Activated CD8-positive, alpha-beta memory T cell treated with anti-CD3 and anti-CD28 coated beads for 24 hours (primary cell): Measurements from ENCODE around the gene LIMS2.
A peak's percentile ranks its signal among the peaks of the same experiment; 100 is the strongest.

Experiments used
- DNase-seq: peaks from one replicate; pipeline ENCODE4 v3.0.0-alpha.2; 2020

Gene LIMS2, protein sequence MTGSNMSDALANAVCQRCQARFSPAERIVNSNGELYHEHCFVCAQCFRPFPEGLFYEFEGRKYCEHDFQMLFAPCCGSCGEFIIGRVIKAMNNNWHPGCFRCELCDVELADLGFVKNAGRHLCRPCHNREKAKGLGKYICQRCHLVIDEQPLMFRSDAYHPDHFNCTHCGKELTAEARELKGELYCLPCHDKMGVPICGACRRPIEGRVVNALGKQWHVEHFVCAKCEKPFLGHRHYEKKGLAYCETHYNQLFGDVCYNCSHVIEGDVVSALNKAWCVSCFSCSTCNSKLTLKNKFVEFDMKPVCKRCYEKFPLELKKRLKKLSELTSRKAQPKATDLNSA

DNA sequence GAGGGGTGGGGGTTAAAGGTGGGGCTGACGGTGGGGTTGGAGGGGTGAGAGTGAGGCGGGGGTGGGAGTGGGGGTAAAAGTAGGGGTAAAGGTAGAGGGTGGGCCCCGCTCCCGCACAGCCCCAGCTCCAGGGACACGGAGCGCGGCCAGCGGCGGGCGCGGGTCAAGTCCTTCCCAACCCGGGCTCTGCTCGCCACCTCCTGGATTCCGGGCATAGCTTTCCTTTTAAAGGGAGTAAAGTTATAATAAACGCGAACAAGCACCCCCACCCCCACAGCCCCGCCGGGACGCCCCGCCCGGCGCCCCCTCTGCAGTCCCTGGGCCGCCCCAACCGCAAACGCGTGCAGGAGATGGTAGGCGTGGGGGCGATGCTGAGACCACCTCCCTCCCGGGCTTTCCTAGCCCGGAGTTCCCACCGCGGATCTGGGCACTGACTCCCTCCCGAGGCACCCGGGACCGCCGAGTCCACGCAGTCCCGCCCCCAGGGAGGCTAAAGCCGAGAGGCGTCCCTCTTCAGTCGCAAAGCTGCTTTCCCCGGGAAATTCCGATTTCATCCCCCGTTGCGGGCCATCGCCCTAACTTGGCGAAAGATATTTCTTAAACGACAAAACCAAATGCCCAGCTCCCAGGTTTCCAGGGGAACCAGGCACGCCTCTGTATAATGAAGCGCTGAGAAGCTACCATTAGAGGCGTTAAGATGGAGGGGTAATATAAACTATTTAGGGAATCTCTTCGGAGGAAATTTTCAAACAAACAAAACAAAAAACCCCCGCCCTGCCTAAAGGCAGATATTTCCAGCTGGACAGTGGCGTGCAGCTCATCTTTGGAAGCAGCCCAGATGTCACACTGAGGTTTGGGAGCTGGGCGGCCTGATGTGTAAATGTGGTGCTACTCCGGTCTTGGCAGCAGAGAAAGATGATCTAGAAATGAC is at the start of gene LIMS2:
TSS of gene LIMS2 (minus strand) at position 200 of the 931 bp plus-strand sequence. CDS start 506 bp downstream, outside the sequence.
- DNase-seq, result no peak

DNA sequence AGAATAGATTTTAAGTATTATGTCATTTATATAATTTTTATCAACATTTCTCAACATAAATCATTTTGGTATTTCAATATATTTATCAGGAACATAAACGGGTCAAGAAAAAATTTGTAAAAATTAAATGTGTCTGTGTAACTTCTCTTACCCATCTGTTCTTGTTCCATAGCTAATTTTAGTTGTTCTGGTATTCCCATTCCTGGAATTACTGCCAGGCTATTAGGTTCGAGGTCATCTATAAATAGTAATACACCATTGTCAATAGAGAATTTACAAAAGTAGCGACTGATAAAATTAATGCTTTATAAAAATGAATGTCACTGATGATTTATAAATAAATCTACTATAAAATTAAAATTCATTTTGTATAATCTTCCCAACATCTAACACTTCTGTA is 47.5 kb upstream of the LIMS2 start:
- no peak for DNase-seq

DNA sequence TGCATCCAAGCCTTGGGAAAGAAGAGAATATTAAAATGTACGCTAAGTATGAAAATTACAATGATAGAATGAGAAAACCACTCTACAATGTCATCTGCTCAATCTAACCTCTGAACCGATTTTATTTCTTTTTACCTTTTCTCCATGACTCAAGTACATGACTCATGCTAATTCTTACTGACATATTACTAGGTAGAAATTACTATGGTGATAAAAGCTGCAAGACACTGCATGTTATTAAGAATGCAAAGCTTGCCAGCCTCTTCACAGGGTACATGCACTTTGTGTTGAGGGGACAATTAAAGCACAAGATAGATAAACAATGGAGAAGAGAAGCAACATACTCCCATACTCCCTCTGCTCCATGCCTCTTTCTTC is 46.6 kb upstream of the LIMS2 start:
- no peak for DNase-seq

DNA sequence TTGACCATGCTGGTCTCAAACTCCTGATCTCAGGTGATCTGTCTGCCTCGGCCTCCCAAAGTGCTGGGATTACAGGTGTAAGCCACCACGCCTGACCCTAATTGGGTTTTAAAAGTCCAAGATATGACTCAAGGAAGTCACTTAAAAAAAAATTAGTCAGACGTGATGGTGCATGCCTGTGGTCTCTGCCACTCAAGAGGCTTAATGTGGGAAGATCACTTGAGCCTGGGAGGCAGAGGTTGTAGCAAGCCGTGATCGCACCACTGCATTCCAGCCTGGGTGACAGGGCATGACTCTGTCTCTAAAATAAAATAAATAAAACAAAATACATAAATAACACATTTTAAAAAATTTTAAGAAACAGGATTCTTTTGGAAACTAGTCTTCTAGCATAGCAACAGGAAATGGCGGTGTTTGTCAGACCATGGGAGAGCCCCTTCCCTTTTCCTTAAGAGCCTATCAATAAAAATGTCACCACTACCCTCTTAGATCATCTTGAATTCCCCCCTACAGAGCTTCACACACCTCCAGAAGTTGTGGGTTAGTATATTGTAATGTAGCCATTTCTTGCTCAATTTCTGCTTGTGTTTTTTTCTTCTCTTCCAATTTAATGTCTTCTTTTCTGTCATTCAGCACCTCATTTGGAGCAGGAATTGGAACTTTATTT is 46.1 kb upstream of the LIMS2 start:
- no peak for DNase-seq

DNA sequence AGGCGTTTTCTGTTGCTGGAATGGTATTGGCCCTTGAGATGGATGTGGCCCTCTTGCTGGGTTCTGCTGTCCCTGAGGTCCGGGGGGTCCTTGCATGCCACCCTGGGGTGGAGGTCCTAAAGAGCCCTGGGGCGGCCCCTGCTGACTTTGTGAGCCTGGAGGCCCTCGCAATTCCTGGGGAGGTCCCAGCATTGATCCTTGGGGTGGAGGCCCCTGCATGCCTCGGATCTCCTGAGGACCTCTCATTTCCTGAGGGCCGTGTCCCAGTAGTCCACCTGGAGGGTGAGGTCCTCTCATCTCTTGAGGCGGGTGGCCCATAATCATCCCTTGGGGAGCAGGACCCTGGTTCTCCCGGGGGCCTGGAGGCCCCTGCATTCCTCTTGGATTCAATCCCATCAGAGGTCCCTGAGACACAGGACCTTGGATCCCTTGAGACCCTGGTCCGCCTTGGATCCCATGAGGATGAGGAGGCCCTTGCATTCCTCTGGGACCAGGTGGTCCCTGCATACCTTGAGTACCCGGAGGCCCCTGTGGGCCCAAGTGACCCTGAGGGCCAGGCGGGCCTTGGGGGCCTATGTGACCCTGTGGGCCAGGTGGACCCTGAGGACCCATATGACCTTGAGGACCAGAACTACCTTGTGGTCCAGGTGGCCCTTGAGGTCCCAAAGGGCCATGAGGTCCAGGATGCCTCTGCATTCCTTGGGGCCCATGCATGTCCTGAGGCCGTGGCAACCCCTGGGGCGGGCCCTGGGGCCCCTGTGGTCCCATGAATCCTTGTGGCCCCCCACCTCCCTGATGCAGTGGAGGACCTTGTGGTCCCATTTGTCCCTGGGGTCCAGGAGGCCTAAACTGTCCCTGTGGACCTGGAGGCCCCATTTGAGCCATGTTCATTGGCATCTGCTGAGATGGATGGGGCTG is 44.2 kb upstream of the LIMS2 start:
- DNase-seq, result no peak

DNA sequence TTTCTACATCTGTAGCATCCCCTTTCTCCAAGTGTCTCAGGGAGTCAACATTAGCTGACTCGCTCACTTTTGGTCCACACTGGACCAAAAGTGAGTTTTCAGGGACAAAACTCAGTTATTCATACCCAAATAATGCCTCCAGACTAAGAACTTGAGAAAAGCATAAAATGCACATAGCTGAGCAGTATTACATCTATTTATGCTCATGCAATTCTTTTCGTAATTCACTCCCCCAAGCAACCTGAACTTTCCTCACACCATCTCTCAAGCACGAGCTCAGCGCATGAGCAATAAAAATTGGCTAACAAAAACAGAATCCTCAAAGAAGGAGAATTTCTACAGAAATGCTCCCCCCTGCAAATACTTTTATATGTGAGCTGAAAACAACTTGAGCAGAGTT is 42.9 kb upstream of the LIMS2 start:
- DNase-seq, result no peak

DNA sequence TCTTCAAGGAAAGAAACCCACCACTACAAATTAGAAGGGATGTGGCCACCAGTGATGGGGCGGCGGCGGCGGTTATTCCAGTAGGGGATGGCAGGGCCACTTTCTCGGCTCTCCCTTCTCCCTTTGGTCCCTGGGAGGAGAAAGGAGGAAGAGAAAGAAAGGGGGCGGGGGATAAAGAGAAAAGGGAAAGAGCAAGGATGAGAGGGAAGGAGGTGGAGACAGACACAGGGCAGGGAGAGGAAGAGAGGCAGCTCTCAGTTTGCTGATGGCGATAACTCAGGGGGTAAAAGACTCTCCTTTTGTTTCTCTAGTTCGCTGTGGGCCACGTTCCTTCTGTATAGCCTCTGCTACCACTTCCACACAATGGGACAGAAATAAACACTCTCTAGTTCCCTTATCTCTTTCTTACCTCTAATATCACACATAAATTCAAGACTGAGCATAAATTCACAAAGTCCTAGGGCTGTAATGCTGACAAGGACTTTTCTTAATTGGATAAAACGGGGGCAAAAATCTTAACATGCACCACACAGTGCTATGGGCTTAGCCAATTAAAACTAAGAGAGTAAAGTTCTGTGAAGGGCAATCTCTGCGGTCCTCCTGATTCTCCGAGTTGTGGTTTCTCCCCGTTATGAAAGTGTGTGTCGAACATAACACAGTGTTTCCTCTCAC is 40.6 kb upstream of the LIMS2 start:
- no peak for DNase-seq

DNA sequence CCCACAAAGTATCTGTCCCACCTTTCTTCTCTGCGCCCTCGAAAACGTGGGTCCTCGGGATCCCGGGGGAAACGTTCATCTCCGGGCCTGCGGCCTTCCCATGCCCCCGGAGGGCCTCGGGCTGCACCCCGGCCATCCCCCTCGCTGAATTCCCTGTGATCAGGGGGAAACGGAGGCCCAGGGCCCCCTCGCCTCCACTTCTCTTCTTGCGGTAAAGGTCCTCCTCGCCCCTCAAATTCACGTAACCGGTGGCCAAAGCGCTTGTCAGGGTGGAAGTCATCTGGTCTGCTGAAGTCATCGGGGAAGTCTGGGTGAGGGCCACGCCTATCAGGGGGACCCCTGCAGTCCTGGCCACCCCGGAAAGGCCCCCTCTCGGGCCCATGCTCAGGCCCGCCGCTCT is 38.2 kb upstream of the LIMS2 start:
- DNase-seq, result no peak

DNA sequence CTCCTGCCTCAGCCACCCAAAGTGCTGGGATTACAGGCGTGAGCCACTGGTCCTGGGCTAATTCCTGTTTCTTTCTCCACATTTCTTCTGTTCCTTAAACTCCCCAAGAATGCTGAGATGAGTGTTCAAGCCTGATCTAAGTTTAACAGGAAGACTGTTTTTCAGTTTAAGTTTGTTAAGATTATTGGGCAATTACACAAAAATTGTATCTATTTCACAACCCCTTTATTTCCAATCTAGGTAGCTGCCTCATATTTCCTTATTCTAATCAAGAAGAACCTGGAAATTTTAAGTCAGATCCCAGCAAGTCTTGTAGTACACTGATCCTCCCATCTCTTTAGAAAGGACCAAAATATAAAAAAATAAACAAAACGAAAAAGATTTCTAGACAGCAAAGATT is 37.7 kb upstream of the LIMS2 start:
- DNase-seq, result no peak

DNA sequence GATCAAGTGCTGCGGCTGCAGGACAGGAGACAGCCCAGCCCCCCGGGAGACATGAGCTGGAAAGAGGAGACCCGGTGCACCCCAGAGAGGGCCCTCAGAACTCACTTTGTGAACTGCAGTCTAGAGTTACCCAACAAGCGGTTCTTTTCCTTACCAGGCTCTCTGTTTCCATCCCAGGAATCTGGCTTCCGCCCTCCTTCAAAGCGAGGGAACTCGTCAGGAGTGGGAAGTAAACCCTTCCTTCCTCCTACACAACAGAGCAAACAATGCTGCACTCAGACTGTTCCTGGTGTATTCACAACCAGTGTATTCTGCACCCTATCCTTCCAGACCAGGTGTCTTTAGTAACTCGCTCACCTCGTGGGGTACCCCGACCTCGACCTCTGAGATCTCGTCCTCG is 34.0 kb upstream of the LIMS2 start:
- no peak for DNase-seq

DNA sequence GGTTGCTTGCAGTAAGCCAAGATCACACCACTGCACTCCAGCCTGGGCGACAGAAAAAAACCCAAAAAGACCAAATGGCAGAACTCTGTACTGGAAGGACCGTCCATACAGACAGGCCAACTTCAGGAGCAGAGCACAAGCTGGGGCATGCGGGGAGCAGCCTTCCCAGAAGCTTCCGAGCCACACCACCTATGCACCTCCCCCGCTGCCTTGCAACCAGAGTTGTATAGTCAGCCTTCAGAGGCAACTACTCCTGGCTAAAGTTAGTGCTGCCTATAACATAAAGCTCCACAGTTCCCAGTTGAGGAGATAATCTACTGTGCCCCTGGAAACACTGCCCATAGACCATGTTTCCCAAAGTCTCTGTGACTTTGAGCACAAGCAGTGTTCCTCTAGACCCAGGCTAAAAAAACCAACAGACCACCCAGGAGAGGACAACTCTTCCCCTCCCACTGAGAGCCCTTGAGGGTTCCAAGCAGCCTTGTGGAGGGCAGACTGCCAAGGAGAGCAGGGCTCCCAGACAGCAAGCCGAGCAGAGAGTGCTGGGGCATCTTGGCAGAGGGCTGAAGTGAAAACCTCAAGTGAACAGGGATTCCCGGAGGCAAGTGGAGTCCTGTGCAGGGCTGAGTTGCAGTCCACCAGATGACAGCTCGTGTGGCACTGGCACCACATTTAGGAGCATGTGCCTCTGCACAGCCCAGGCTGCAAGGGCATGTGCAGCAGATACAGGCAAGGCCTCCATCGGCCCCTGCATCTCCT is 32.7 kb upstream of the LIMS2 start:
- no peak for DNase-seq

DNA sequence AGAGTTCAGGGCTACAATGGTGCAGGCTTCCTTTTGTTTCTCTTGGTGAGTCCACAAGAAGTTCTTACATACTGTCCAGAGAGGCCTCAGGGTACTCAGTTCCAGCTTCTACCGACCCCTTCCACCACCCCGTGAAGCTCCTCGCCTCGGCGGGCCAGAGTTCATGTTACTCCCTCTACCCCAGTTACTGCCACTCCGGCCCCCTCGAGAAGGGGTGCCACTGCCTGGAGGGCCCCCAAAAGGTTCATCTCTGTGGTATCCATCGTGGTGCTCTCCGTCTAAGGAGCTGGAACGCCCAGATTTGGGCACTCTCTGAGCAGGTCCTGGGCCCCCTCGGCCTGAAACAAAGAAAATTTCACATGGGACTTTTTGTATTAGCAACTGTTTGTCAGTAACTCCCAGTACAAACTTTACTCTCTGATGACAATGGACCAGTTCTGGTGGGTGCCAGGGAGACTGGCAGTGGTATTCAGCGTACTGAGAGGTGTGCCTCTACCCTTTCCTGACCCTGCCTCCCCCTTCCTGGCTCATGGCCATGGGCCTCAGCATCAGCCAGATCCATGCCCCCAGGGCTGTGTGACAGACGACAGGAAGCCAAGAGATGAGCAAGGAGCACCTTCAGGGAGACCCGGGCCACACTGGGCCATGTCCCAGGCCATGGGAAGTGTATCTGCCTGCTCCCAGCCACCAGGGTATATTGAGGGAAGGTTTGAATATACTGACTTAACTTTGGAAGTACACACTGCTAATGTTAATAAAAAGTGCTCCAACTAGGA is 31.1 kb upstream of the LIMS2 start:
- DNase-seq, result no peak

DNA sequence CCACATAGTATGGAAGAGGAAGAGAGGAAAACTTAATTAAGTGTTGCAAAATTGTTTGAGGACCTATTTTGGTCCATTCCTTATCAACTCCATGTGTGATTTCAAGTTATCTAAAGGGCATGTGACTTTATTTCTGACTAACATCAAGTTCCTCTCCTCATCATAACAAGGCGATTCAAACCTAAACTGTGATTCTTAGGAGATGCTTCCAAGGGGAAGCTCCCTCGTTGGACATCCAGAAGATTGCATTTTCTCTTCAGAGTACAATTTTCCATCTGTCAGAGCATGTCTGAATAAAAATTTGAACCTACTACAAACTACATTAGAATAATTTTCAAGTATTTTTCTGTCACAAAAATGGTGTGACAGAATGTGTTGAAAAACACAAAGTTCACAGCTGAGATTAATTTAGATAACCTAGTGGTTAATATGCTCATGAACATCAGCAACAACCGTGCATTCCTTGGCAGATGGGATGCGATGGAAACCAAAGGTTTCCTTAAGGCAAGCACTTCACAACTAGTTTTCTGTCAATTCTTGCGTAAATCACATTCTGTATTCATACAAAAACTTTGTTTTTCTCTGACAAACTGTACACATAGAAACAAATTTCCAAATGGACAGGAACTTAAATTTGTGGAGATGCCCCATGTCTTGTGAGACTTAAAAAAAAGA is 30.2 kb upstream of the LIMS2 start:
- no peak for DNase-seq

DNA sequence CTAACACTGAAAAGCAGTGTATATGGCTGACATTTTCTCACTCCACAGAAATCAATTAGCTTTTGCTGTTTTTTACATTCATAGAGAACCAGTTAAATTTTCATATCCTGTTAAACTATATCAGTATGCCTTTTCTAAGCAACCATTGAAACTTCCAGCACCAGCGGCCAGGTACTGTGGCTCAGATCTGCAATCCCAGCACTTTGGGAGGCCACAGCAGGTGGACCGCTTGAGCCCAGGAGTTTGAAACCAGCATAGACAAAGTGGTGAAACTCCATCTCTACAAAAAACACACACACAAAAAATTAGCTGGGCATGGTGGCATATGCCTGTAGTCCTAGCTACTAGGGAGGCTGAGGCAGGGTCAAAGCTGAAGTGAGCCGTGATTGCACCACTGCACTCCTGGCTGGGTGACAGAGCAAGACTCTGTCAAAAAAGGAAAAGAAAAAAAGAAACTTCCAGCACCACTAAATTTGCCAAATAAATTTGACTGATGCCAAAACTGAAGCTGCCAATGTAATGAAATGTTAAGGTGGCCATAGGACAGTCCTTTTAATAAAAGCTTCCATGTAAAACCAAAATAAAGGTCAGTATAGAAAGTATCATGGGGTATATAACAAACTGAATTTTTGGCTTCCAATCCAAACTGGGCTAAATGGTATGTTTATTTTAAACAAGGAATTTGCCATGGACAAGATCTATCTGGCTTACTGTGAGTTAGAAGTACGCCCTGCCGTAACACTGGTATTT is 29.5 kb upstream of the LIMS2 start:
- no peak for DNase-seq

DNA sequence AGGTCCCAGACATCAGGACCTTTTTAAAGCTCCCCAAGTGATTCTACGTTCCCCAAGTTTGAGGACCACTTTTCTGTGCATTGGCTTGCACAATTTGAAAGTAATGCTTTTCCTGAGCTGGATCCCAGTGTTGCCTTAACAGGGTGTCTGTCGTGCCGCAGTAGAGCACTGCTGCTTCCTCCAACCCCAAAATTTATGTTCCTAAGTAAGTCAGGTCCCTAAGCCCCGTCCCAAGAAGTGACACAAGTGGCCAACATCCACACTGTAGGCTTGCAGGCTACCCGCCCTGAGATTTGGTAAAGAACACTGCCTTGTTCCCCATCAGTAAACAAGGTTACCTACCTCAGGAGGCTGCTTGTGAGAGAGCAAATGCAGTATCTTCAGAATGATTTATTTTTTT is 28.0 kb upstream of the LIMS2 start:
- DNase-seq, result no peak

DNA sequence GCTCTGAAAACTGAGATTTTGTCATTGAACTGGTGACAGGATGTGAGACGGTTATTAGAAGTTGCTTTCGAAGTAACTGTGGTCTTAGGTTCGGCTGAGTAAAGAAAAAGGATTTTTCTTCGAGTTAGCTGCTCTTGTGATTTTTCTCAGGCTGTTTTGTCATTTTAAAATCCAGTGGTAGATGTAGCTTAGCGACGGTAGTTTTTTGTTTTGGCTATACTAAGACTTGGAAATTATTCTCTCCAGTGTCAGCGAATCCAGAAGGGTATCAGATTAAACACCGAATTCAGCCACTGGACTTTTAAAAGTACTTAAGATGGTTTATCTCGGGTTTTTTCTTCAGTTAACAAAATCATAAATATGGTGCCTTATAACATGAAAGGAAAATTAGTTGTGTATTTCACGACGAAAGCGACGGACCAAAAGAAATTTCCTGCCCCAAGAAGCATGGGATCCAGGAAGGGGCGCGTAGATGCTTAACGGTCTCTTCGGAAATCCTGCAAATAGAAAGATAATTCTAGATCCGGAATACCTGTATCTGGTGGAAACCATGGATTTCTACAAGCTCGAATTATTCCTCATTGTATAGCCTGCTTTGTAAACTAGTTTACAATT is 27.2 kb upstream of the LIMS2 start:
- no peak for DNase-seq

DNA sequence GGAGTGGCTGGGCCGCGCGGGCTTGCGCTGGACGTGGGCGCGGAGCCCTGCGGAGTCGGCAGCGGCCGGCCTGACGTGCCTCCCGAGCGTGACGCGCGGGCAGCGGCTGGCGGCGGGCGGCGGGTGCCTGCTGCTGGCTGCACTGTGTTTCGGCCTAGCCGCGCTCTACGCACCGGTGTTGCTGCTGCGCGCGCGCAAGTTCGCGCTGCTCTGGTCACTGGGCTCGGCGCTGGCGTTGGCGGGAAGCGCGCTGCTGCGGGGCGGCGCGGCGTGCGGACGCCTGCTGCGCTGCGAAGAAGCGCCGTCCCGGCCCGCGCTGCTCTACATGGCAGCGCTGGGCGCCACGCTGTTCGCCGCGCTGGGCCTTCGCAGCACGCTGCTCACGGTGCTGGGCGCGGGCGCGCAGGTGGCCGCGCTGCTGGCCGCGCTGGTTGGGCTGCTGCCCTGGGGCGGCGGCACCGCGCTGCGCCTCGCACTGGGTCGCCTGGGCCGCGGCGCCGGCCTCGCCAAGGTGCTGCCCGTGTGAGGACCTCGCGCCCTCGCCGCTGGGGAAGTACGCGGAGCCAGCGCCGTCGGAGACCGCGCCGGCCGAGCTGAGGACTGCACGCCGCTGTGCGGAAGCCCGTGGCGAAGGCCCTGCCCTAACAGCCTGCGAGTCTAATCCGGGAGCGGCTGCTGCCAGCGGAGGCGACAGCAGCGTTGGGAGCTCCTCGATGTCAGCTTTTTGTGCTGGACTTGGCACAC is 26.5 kb upstream of the LIMS2 start:
- peak; percentile 90 for DNase-seq

DNA sequence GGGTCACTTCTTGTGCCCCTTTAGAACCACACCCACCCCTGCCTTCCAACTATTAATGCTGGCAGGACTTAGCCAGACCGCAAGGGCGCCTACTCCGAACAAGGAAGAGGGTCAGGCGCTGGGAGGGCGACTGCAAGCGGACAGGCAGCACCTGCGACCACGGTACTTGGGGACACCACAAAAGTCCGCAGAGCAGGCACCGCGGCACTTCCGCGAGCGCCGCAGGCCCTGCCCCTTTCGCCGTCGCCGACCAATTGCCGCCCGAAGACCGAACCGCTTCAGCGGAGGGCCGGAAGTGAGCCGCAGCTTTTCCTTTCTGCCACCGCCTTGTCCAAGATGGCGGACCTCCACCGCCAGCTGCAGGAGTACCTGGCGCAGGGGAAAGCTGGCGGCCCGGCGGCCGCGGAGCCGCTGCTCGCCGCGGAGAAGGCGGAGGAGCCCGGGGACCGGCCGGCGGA is 25.9 kb upstream of the LIMS2 start, which contains the start of gene SFT2D3:
TSS of gene SFT2D3 (plus strand) at position 305 of the 458 bp plus-strand sequence. CDS start at position 337, 32 bp downstream.
- DNase-seq, result peak; percentile 94
